GM23248 (cell line): ENCODE data around the gene INCENP.

ENCODE experiments used
- EZH2 ChIP-seq: fragments of 200-600 bp; sonication (generic); IDR thresholded peaks from 2 replicates; pipeline ENCODE4 v1.6.1; 2018; ENCODE audit warnings: antibody characterized with exemption, mild to moderate bottlenecking; ENCODE audit not compliant: insufficient read depth, poor library complexity, severe bottlenecking
- EZH2phosphoT487 ChIP-seq: fragments of 200-600 bp; sonication (generic); IDR thresholded peaks from 2 replicates; pipeline ENCODE4 v1.6.1; 2018; ENCODE audit warnings: antibody characterized with exemption, moderate library complexity, mild to moderate bottlenecking, low read depth; ENCODE audit not compliant: insufficient read depth

DNA sequence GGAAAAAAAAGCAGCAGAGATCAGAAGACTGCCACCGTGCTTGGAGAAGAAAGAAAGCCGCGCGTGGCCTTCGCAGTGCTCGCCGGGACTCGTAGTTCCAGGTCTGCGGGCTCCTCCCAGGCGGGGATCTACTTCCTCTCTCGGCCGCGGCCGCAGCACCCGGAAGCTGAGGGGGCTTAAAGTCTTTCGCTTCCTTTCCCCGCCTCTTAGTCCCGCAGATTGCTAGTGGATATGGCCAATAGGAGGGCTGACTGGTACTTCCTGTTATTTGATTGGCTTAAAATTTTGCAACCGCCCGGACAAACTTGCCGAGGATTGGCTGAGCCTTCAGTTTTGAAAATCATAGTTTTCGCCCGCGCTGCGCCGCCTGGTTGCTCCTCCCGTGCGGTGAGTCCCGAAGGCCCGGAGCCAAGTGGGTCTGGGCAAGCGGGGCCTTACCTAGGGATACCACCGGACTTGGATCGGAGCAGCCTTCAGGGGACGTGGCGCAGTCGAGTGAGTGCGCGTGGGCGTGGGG lies at the start of gene INCENP:
- no peak for TF ChIP-seq EZH2
- TF ChIP-seq EZH2phosphoT487: no peak
